Measurements from ENCODE around the gene TTC13. TPM values are rescaled to one million over a fixed set of nuclear protein-coding genes. Genes with fewer than 3 reads are reported as not detected.

TTC13 gene
- total and polyA plus RNA-seq, 2 of the 13 experiments (the other 11 are each of a cell fraction or from before 2014, with no cell fraction given), result 5.8 to 15.9 TPM

GRCh38 chr1:230868736-230869385, 109.8 kb downstream of the TTC13 start (continued):
- TF ChIP-seq ZNF230 (CRISPR knock-in tag; IDR thresholded peaks at IDR 0.05) (no peak), BCL6 (CRISPR knock-in tag; IDR thresholded peaks at IDR 0.05) (no peak), KMT2B (CRISPR knock-in tag; IDR thresholded peaks at IDR 0.05) (no peak; the same call in 1 of the 2 replicates), SALL2 (CRISPR knock-in tag; IDR thresholded peaks at IDR 0.05) (peak; percentile 64), MEIS2 (CRISPR knock-in tag; IDR thresholded peaks at IDR 0.05) (peak; percentile 67), HNF1B (CRISPR knock-in tag; IDR thresholded peaks at IDR 0.05) (peak; percentile 68; the same call in 1 of the 2 replicates), NCOA2 (CRISPR knock-in tag; IDR thresholded peaks at IDR 0.05) (no peak), ZNF326 (CRISPR knock-in tag; IDR thresholded peaks at IDR 0.05; ENCODE audit: borderline replicate concordance) (no peak), TP53 (CRISPR knock-in tag; conservative IDR thresholded peaks at IDR 0.05) (no peak), PRPF4 (IDR thresholded peaks at IDR 0.05; ENCODE audit: low read depth, low read length, poor library complexity, severe bottlenecking) (no peak), RXRA (CRISPR knock-in tag; IDR thresholded peaks at IDR 0.05) (no peak), GRHL1 (CRISPR knock-in tag; conservative IDR thresholded peaks at IDR 0.05) (no peak), TCF7 (IDR thresholded peaks at IDR 0.05; ENCODE audit: low read depth) (no peak), HOXA5 (CRISPR knock-in tag; IDR thresholded peaks at IDR 0.05) (0 out of 2 replicates have a peak, but pooled peaks have one; percentile 29), ZFYVE20 (CRISPR knock-in tag; IDR thresholded peaks at IDR 0.05; ENCODE audit: borderline replicate concordance, low read depth) (no peak), ZNF18 (CRISPR knock-in tag; IDR thresholded peaks at IDR 0.05; ENCODE audit: insufficient replicate concordance) (peak; percentile 27), ZNF24 (IDR thresholded peaks at IDR 0.05) (no peak), HIC2 (CRISPR knock-in tag; IDR thresholded peaks at IDR 0.05; ENCODE audit: low read depth) (no peak)
